Ovary (tissue), 9 donors: ENCODE results near the gene STX5. TPM values are rescaled to one million over a fixed set of nuclear protein-coding genes. Genes with fewer than 3 reads are reported as not detected.

Source experiments
- DNase-seq, 5 donors: peaks; one replicate each; pipeline ENCODE4 v3.0.0-alpha.2; 2019 to 2020
- H3K27ac ChIP-seq, 2 donors: fragments of 200-600 bp; one replicate each; pipeline versions ENCODE4 v1.5.1 to v1.8.0; 2019 to 2022
- H3K27me3 ChIP-seq: fragments of 200-600 bp; one replicate; pipeline ENCODE4 v1.8.0; 2022
- H3K36me3 ChIP-seq: fragments of 200-600 bp; sonication (generic); one replicate; pipeline ENCODE4 v1.5.1; 2019
- H3K4me1 ChIP-seq: one replicate; pipeline ENCODE4 v1.8.1; 2013; ENCODE audit warnings: mild to moderate bottlenecking, moderate library complexity; ENCODE audit not compliant: insufficient read depth
- H3K4me3 ChIP-seq: fragments of 200-600 bp; sonication (generic); one replicate; pipeline ENCODE4 v1.5.1; 2017
- H3K9me3 ChIP-seq, 2 donors: fragments of 200-600 bp in 1 of 2; sonication (generic) in 1 of 2; one replicate each; pipeline versions ENCODE4 v1.5.1 to v1.8.1; 2013 to 2019; ENCODE audit warnings: mild to moderate bottlenecking in 1 of 2, moderate library complexity in 1 of 2
- CTCF ChIP-seq, 3 donors: fragments of 450-650 bp in 2 of 3; fragments of 200-600 bp in 1 of 3; IDR thresholded peaks; one replicate each; pipeline versions ENCODE4 v1.5.1 to v1.8.0; 2016 to 2022; ENCODE audit warnings: antibody characterized with exemption in 3 of 3, mild to moderate bottlenecking in 1 of 3
- EP300 ChIP-seq: sonication (generic); formaldehyde crosslinking; IDR thresholded peaks from one replicate; pipeline ENCODE4 v1.6.1; 2017; ENCODE audit warnings: antibody characterized with exemption
- POLR2A ChIP-seq: fragments of 450-650 bp; IDR thresholded peaks from one replicate; pipeline ENCODE4 v1.6.1; 2017; ENCODE audit warnings: antibody characterized with exemption, mild to moderate bottlenecking, moderate library complexity
- WGBS, 3 donors: extraction: QIAGEN DNeasy Blood & Tissue Kit in 1 of 3; methylation state at CpG; one replicate each; pipeline versions ENCODE4 v1.1.5 to v1.1.7; 2013 to 2017; 5-methylcytosine and 5-hydroxymethylcytosine counted together
- intact Hi-C, 4 donors: fragments of 100-400 bp; cut with DNase I; formaldehyde crosslinking; loops; one replicate each; pipeline versions ENCODE4 v1.11.0 to v1.15.1; 2022 to 2023
- polyA plus RNA-seq, 2 donors: library from polyadenylated mRNA; stranded (reverse); fragments of 200-250 nt in 1 of 2; fragments of 350-450 nt in 1 of 2; fragmentation: Illumina TruSeq in 1 of 2; extraction: RNeasy Lipid Tissue Mini Kit (QIAGEN cat#74804) in 1 of 2; gene quantifications; one replicate each; pipeline ENCODE4 v1.2.3, GENCODE V29; 2013 to 2014
- total RNA-seq, 7 donors: library from RNA; depleted of rRNA in 2 of 7; stranded (reverse); fragments of >200 nt in 2 of 7; fragmentation: NEBNext Ultra II Directional in 3 of 7; extraction: Animal tissue kit (Norgen Biotek cat#: 25700) in 3 of 7; gene quantifications; one replicate each; pipeline versions ENCODE4 v1.1.0 to v1.2.4, GENCODE V29; 2016 to 2023
- donor health status: DM: no; HTN: no; CAD: no; lungs with moderate emphysema.
- donor health status: DM: no; HTN: no; CAD: no.
- donor health status: Bipolar disorder and iron deficiency.
- donor health status: DM: yes; HTN: yes; CAD: no.
- donor health status: DM: no; HTN: no; CAD: no.
- donor health status: DM: yes; HTN: yes; CAD: no.

STX5 gene
- total and polyA plus RNA-seq, 9 donors, result 33.2 to 60.7 (median 49.1) TPM

GRCh38 chr11:62799486-62799885 lies 32.4 kb downstream of the STX5 start:
- no peak overlapping the region for H3K4me3 ChIP-seq
- H3K9me3 ChIP-seq, result no peaks in the 10 kb centered on the region
- H3K36me3 ChIP-seq, result no peaks in the 10 kb centered on the region
- intact Hi-C loops, result no loop called here
- DNase-seq, result no peak
- peaks cover 5% of the 10 kb centered on the region for H3K4me1 ChIP-seq
- WGBS, 3 donors, result 85 to 92% (median 91%) methylated on average over 10 of the region's 10 CpGs
- no peak overlapping the region for H3K27ac ChIP-seq
- no peaks in the 10 kb centered on the region for H3K27me3 ChIP-seq
- TF ChIP-seq POLR2A, result no peak
- no peak for TF ChIP-seq EP300
- no peak for TF ChIP-seq CTCF (IDR thresholded peaks at IDR 0.05)

- TF ChIP-seq POLR2A (no peak), EP300 (no peak), CTCF (IDR thresholded peaks at IDR 0.05) (no peak)
- intact Hi-C loops, result no loop called here
- Histone ChIP-seq H3K9me3 (no peaks in the 10 kb centered on the region), H3K27ac (no peak overlapping the region), H3K36me3 (no peaks in the 10 kb centered on the region), H3K4me3 (no peak overlapping the region), H3K4me1 (no peaks in the 10 kb centered on the region), H3K27me3 (no peaks in the 10 kb centered on the region)
- DNase-seq, result no peak
- WGBS, 3 donors, result 68 to 72% (median 69%) methylated on average over 7 of the region's 7 CpGs
These were observed 35.6 kb downstream of the STX5 start for GRCh38 chr11:62796281-62796680.

DNA sequence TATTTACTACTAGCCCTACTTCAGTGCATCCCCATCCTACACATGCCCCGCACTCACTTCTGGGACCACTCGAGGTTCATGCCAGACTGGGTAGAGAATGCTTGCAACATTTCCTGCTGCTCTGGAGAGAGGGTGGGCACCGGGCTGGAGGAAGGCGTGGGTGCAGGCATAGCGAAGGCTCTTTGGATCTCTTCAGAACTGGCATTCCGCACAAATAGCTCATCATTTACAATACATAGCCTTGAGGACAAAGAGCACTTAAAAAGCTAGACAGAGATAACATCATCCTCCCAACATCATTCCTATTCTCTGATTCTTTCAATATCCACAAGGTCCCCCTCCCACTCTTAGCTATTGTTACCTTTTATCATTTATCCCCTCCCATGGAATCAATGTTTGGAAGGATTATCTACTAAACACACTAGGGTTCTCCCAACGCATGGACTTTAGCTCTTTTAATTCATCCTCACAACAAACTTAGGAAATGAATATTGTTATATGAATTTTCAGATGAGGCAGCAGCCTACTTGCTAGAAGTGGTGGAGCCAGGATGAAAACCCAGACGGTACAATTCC lies 37.6 kb downstream of the STX5 start:
- TF ChIP-seq POLR2A (no peak), EP300 (no peak), CTCF (IDR thresholded peaks at IDR 0.05) (no peak)
- intact Hi-C loops, result no loop called here
- no peak overlapping the region for H3K27ac ChIP-seq
- no peak for DNase-seq
- 82 to 89% (median 87%) methylated on average over 8 of the region's 8 CpGs for WGBS, 3 donors
- no peaks in the 10 kb centered on the region for H3K36me3 ChIP-seq
- no peak overlapping the region for H3K4me3 ChIP-seq
- no peaks in the 10 kb centered on the region for H3K4me1 ChIP-seq
- no peaks in the 10 kb centered on the region for H3K9me3 ChIP-seq
- H3K27me3 ChIP-seq, result no peaks in the 10 kb centered on the region

DNA sequence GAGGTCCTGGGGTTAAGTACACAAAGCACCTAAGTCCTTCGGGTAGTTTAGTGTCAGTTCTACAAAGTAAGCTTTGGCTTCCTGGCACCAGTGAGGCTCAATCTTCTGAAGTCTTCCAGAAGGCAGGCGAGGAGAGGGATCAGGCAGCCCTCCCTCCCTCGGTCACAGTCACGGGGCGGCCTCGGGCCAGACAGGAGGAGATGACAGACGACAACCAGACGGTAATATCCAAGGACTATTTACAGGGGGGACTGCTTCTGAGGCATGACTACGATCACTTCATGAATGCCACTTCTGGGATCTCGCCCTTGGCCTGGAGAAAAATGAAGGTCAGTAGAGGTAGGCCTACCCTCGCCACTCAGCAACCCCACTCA lies 39.7 kb downstream of the STX5 start:
- TF ChIP-seq CTCF (IDR thresholded peaks at IDR 0.05) (no peak), EP300 (no peak), POLR2A (no peak)
- Histone ChIP-seq H3K27me3 (no peaks in the 10 kb centered on the region), H3K36me3 (no peaks in the 10 kb centered on the region), H3K4me1 (no peaks in the 10 kb centered on the region), H3K9me3 (no peaks in the 10 kb centered on the region), H3K4me3 (peak overlapping the region; percentile 83), H3K27ac (peak overlapping the region in 1 of 2 donors; percentile 43)
- WGBS, 3 donors, result 26 to 29% (median 28%) methylated on average over 11 of the region's 11 CpGs
- intact Hi-C loops, result no loop called here
- DNase-seq, result peak in 2 of 5 donors; percentile 31 to 52
